CD14-positive monocyte (primary cell): Measurements from ENCODE around the gene IL19. TPM values are rescaled to one million over a fixed set of nuclear protein-coding genes. Genes with fewer than 3 reads are reported as not detected.

Experiments
- DNase-seq, 3 donors: peaks; one replicate each; pipeline ENCODE4 v3.0.0-alpha.2; 2011 to 2022
- H2AFZ ChIP-seq: 2 replicates; pipeline ENCODE4 v1.6.0; 2012; ENCODE audit warnings: mild to moderate bottlenecking, low read depth, low read length, inconsistent platforms; ENCODE audit not compliant: insufficient read depth, poor library complexity, severe bottlenecking
- H3K27ac ChIP-seq, 2 donors: 1 replicate in 1 of 2; 2 replicates in 1 of 2; pipeline ENCODE4 v1.5.1; 2012 to 2013; ENCODE audit warnings: low read length in 2 of 2, control low read depth in 1 of 2, inconsistent platforms in 1 of 2, low read depth in 1 of 2, mild to moderate bottlenecking in 1 of 2
- H3K27me3 ChIP-seq, 2 donors: one replicate each; pipeline versions ENCODE4 v1.6.0 to v1.6.1; 2011 to 2013; ENCODE audit warnings: low read length in 2 of 2; ENCODE audit not compliant: control insufficient read depth in 2 of 2, insufficient read depth in 2 of 2
- H3K36me3 ChIP-seq, 2 donors: replicated peaks in 1 of 2; 1 replicate in 1 of 2; 2 replicates in 1 of 2; pipeline versions ENCODE4 v1.5.1 to v1.6.1; 2012 to 2013; ENCODE audit warnings: low read length in 2 of 2, control low read depth in 1 of 2, inconsistent platforms in 1 of 2, mild to moderate bottlenecking in 1 of 2; ENCODE audit not compliant: insufficient read depth in 2 of 2, control insufficient read depth in 1 of 2
- H3K4me1 ChIP-seq, 2 donors: 1 replicate in 1 of 2; 2 replicates in 1 of 2; pipeline versions ENCODE4 v1.5.1 to v1.6.1; 2012 to 2013; ENCODE audit warnings: low read length in 2 of 2, control low read depth in 1 of 2, inconsistent platforms in 1 of 2, mild to moderate bottlenecking in 1 of 2, moderate library complexity in 1 of 2; ENCODE audit not compliant: insufficient read depth in 2 of 2, control insufficient read depth in 1 of 2
- H3K4me2 ChIP-seq: replicated peaks from 2 replicates; pipeline ENCODE3; 2012; ENCODE audit warnings: low read length, moderate library complexity, mild to moderate bottlenecking; ENCODE audit not compliant: poor library complexity, severe bottlenecking; ENCODE audit errors: extremely low read depth
- H3K4me3 ChIP-seq, 3 experiments: fragments of 200-600 bp in 1 of 3; sonication (generic) in 1 of 3; replicated peaks in 1 of 3; 1 replicate in 2 of 3; 2 replicates in 1 of 3; pipeline ENCODE4 v1.5.1; 2011 to 2013; ENCODE audit warnings: low read length in 3 of 3, mild to moderate bottlenecking in 3 of 3, control low read depth in 2 of 3, low read depth in 2 of 3, inconsistent platforms in 1 of 3, moderate library complexity in 1 of 3
- H3K79me2 ChIP-seq: 2 replicates; pipeline ENCODE4 v1.6.0; 2012; ENCODE audit warnings: mild to moderate bottlenecking, control low read depth, inconsistent platforms, low read length, moderate library complexity; ENCODE audit not compliant: insufficient read depth
- H3K9ac ChIP-seq: 2 replicates; pipeline ENCODE4 v1.6.0; 2017; ENCODE audit warnings: low read length, mild to moderate bottlenecking; ENCODE audit not compliant: insufficient read depth, poor library complexity, severe bottlenecking
- H3K9me3 ChIP-seq, 2 donors: replicated peaks in 1 of 2; 1 replicate in 1 of 2; 2 replicates in 1 of 2; pipeline versions ENCODE4 v1.5.1 to v1.6.1; 2012 to 2013; ENCODE audit warnings: low read length in 2 of 2, control low read depth in 1 of 2; ENCODE audit not compliant: control insufficient read depth in 1 of 2, insufficient read depth in 1 of 2
- H4K20me1 ChIP-seq: 2 replicates; pipeline ENCODE4 v1.6.0; 2012; ENCODE audit warnings: mild to moderate bottlenecking, low read length, control low read depth, moderate library complexity; ENCODE audit not compliant: insufficient read depth
- H3K27ac Mint-ChIP-seq, 7 donors: one replicate each; pipeline ENCODE4 v1.8.0; 2020; ENCODE audit warnings: mild to moderate bottlenecking in 7 of 7, mixed read lengths in 7 of 7, moderate library complexity in 6 of 7, inconsistent platforms in 2 of 7
- H3K27me3 Mint-ChIP-seq, 3 donors: one replicate each; pipeline ENCODE4 v1.8.0; 2021 to 2022; ENCODE audit warnings: low read depth in 3 of 3, mild to moderate bottlenecking in 3 of 3, mixed read lengths in 3 of 3, moderate library complexity in 3 of 3, inconsistent platforms in 1 of 3
- H3K36me3 Mint-ChIP-seq, 2 donors: one replicate each; pipeline ENCODE4 v1.8.0; 2020; ENCODE audit warnings: mixed read lengths in 2 of 2, inconsistent platforms in 1 of 2, mild to moderate bottlenecking in 1 of 2
- H3K4me1 Mint-ChIP-seq: one replicate; pipeline ENCODE4 v1.8.0; 2020; ENCODE audit warnings: mild to moderate bottlenecking, mixed read lengths
- H3K4me3 Mint-ChIP-seq, 2 donors: one replicate each; pipeline ENCODE4 v1.8.0; 2020; ENCODE audit warnings: mild to moderate bottlenecking in 2 of 2, mixed read lengths in 2 of 2, moderate library complexity in 1 of 2
- H3K9me3 Mint-ChIP-seq, 7 donors: one replicate each; pipeline ENCODE4 v1.8.0; 2020 to 2022; ENCODE audit warnings: mixed read lengths in 7 of 7, mild to moderate bottlenecking in 6 of 7, moderate library complexity in 6 of 7, inconsistent platforms in 2 of 7
- CTCF ChIP-seq: fragments of 200-600 bp; IDR thresholded peaks from one replicate; pipeline ENCODE4 v1.8.0; 2022; ENCODE audit warnings: antibody characterized with exemption, mild to moderate bottlenecking
- WGBS: methylation state at CpG from one replicate; pipeline ENCODE4 v1.1.5; 2013; ENCODE audit warnings: missing lambda C conversion rate; ENCODE audit not compliant: insufficient coverage; 5-methylcytosine and 5-hydroxymethylcytosine counted together
- intact Hi-C, 2 donors: fragments of 100-400 bp; cut with micrococcal nuclease; formaldehyde crosslinking; loops; one replicate each; pipeline versions ENCODE4 v1.15.0 to v1.15.1; 2023
- polyA plus RNA-seq, 3 donors: library from polyadenylated mRNA; depleted of rRNA in 1 of 3; unstranded in 2 of 3; stranded (reverse) in 1 of 3; fragments of 300-500 nt in 2 of 3; fragments of >200 nt in 1 of 3; fragmentation: Illumina TruSeq in 2 of 3; gene quantifications; 1 replicate in 2 of 3; 2 replicates in 1 of 3; pipeline ENCODE4 v1.2.3, GENCODE V29; 2012 to 2021

IL19 gene
- polyA plus RNA-seq, 3 donors: 0.41 TPM; not detected in 2

- DNase-seq: no peak
- Histone ChIP-seq H3K27me3 (peaks cover 10 to 13% of the 10 kb centered on the region in 2 donors), H3K27ac (no peak overlapping the region), H3K9ac (no peak overlapping the region), H3K4me3 (no peak overlapping the region), H3K79me2 (no peaks in the 10 kb centered on the region), H2AFZ (no peak overlapping the region), H3K4me2 (no peak overlapping the region), H4K20me1 (no peaks in the 10 kb centered on the region), H3K36me3 (no peaks in the 10 kb centered on the region), H3K9me3 (no peaks in the 10 kb centered on the region), H3K4me1 (peaks cover 12 to 14% of the 10 kb centered on the region in 2 donors)
- WGBS: no CpG with 5 or more reads among the region's 1 CpG
- intact Hi-C loops: no loop called here
- Mint-ChIP-seq H3K27me3 (peaks cover 15 to 27% (median 24%) of the 10 kb centered on the region in 3 donors), H3K36me3 (no peaks in the 10 kb centered on the region), H3K9me3 (peaks cover 0 to 3% (median 0%) of the 10 kb centered on the region in 7 donors), H3K27ac (no peak overlapping the region), H3K4me1 (peaks cover 18% of the 10 kb centered on the region), H3K4me3 (no peak overlapping the region)
- no peak for TF ChIP-seq CTCF
These were observed 92.7 kb downstream of the IL19 start for GRCh38 chr1:206863266-206863665.

DNA sequence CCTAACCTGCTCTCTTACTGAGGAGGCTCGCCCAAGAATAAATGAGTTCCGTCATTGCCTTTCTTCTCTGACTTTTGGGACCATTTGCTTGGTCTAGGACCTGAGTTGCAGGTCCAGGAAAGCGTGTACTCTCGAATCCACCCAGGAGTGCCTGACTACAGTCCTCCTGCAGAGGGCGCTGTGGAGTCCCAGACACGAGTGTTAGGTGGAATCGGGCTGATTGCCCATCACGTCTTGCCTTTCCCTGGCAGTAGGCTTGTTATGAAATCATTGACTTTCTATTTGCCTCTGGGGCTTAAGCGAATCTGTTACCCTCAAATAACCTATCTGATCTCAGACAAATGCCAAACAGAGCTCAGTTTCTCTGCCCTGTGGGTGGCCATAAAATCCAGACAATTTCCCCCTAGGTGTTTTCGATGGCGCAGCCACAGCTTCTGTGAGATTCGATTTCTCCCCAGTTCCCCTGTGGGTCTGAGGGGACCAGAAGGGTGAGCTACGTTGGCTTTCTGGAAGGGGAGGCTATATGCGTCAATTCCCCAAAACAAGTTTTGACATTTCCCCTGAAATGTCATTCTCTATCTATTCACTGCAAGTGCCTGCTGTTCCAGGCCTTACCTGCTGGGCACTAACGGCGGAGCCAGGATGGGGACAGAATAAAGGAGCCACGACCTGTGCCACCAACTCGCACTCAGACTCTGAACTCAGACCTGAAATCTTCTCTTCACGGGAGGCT, 94.5 kb downstream of the IL19 start, which contains the start of gene IL20:
IL20 (plus strand) TSS at position 685 of the 733 bp plus-strand sequence. CDS start 230 bp downstream, outside the sequence.
- Histone ChIP-seq H3K4me3 (no peak within 1 kb of the TSS), H2AFZ (no peak within 1 kb of the TSS), H3K4me1 (no peaks in the 10 kb centered on the region), H4K20me1 (no peaks in the 10 kb centered on the region), H3K4me2 (no peak within 1 kb of the TSS), H3K27ac (no peak within 1 kb of the TSS), H3K27me3 (peaks cover 10 to 13% of the 10 kb centered on the region in 2 donors), H3K9me3 (no peaks in the 10 kb centered on the region), H3K79me2 (no peaks in the 10 kb centered on the region), H3K9ac (no peak within 1 kb of the TSS), H3K36me3 (no peaks in the 10 kb centered on the region)
- Mint-ChIP-seq H3K36me3 (no peaks in the 10 kb centered on the region), H3K4me3 (peak within 1 kb of the TSS in 1 of 2 donors; percentile 3), H3K9me3 (peaks cover 0 to 2% (median 0%) of the 10 kb centered on the region in 7 donors), H3K4me1 (peaks cover 5% of the 10 kb centered on the region), H3K27me3 (peaks cover 15 to 26% (median 22%) of the 10 kb centered on the region in 3 donors), H3K27ac (no peak within 1 kb of the TSS)
- 37% methylated on average over 12 of the region's 19 CpGs for WGBS
- intact Hi-C loops: loop anchor here (5.0 kb wide), 1 partner anchor 47 kb away; no protein-coding TSS in a partner anchor
- DNase-seq: peak; percentile 65 to 80 (median 74)
- peak; percentile 92 for TF ChIP-seq CTCF
